Measurements from ENCODE around the gene REG3A.

- no peak for TF ChIP-seq CTCF (conservative IDR thresholded peaks at IDR 0.05)
- TF ChIP-seq ZFX (IDR thresholded peaks at IDR 0.05): no peak
Measured at GRCh38 chr2:79189465-79189864, 29.9 kb upstream of the REG3A start.
